ENCODE measurements around the gene KBTBD4.

- TF ChIP-seq CTCF (IDR thresholded peaks at IDR 0.05) = no peak
- no peak for TF ChIP-seq POLR2A (IDR thresholded peaks at IDR 0.05)
These were observed 27.2 kb upstream of the KBTBD4 start for GRCh38 chr11:47605921-47606320.
